MG63 (cell line): ENCODE measurements around the gene CNTNAP5. TPM values are rescaled to one million over a fixed set of nuclear protein-coding genes. Genes with fewer than 3 reads are reported as not detected.
"Not testable (repeated sequence)": the region's sequence is repeated elsewhere in the genome, so short reads cannot be mapped to it uniquely, and the experiment has no call there.

Experiments
- DNase-seq: peaks from one replicate; pipeline ENCODE4 v3.0.0-alpha.2; 2020
- H3K27me3 ChIP-seq: fragments of 250-450 bp; sonication (Bioruptor Pico); 2 replicates; pipeline ENCODE4 v1.5.1; 2020; ENCODE audit warnings: mild to moderate bottlenecking, moderate library complexity
- H3K36me3 ChIP-seq: fragments of 250-450 bp; sonication (Bioruptor Pico); 2 replicates; pipeline ENCODE4 v1.5.1; 2020; ENCODE audit warnings: mild to moderate bottlenecking, moderate library complexity
- H3K4me3 ChIP-seq: fragments of 250-450 bp; sonication (Bioruptor Pico); 2 replicates; pipeline ENCODE4 v1.5.1; 2020; ENCODE audit warnings: mild to moderate bottlenecking, moderate library complexity
- H3K9me3 ChIP-seq: fragments of 250-450 bp; sonication (Bioruptor Pico); 2 replicates; pipeline ENCODE4 v1.5.1; 2020; ENCODE audit warnings: mild to moderate bottlenecking, moderate library complexity
- total RNA-seq: library from RNA; depleted of rRNA; stranded (reverse); fragments of >200 nt; shearing (Covaris generic); gene quantifications from 2 replicates; pipeline ENCODE4 v1.2.3, GENCODE V29; 2014; ENCODE audit warnings: low replicate concordance

The CNTNAP5 gene
- total RNA-seq, 1 experiment from 2014 or later: not detected

DNA sequence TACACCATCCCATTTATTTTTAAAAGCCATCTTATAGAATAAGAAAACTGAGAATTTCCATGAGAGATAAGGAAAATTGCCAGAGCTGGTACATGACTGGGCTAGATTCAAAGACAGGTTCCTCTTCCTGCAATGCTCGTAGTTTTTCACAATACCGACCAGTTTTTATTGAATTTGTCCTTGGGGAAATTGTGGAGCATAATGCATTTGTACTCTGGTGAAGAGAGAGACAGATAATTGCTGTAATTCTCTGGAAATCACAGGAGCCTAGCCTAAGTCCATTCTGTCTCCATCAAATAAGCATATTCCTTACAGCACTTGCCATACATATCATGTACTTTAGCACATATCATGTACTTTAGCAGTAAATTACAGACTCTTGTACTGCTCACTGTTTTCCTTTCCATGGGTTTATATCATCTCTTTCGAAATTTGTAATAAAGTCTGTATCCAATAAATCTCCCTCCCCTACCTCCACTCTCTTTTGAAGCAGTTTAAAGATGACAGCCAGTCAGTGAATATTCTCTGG is 355.2 kb downstream of the CNTNAP5 start:
- H3K4me3 ChIP-seq: no peak overlapping the region
- no peak for DNase-seq
- no peaks in the 10 kb centered on the region for H3K27me3 ChIP-seq
- no peaks in the 10 kb centered on the region for H3K9me3 ChIP-seq
- H3K36me3 ChIP-seq: no peaks in the 10 kb centered on the region

- no peaks in the 10 kb centered on the region for H3K27me3 ChIP-seq
- no peak overlapping the region for H3K4me3 ChIP-seq
- no peaks in the 10 kb centered on the region for H3K9me3 ChIP-seq
- H3K36me3 ChIP-seq: no peaks in the 10 kb centered on the region
- DNase-seq: no peak
Measured at GRCh38 chr2:124382067-124382618, 357.1 kb downstream of the CNTNAP5 start.

DNA sequence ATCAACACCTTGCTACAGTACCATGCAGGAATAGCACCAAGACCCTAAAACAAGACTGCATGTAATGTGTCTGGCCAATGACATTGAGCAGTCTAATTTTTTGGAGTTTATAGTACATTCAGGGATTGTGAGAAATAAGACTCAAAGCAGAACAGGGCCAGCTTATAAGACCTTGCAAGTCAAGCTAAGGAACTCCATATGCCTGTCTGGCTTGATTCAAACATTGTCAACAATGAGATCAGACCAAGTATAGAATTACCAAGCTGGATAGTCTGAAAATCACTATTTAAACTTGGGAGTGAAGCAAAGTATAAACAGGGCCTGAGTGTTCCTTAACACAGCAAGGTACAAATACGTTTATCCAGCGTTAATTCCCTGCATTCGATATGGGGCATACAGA is 370.9 kb downstream of the CNTNAP5 start:
- H3K36me3 ChIP-seq: no peaks in the 10 kb centered on the region
- DNase-seq: no peak
- no peaks in the 10 kb centered on the region for H3K9me3 ChIP-seq
- no peaks in the 10 kb centered on the region for H3K27me3 ChIP-seq
- H3K4me3 ChIP-seq: no peak overlapping the region

GRCh38 chr2:124402274-124402673 is 377.2 kb downstream of the CNTNAP5 start:
- Histone ChIP-seq H3K27me3 (no peaks in the 10 kb centered on the region), H3K9me3 (no peaks in the 10 kb centered on the region), H3K36me3 (no peaks in the 10 kb centered on the region), H3K4me3 (no peak overlapping the region)
- DNase-seq: no peak

GRCh38 chr2:124407836-124408534 is 382.9 kb downstream of the CNTNAP5 start:
- H3K4me3 ChIP-seq, H3K9me3 ChIP-seq, H3K27me3 ChIP-seq, DNase-seq, H3K36me3 ChIP-seq: not testable (repeated sequence)

DNA sequence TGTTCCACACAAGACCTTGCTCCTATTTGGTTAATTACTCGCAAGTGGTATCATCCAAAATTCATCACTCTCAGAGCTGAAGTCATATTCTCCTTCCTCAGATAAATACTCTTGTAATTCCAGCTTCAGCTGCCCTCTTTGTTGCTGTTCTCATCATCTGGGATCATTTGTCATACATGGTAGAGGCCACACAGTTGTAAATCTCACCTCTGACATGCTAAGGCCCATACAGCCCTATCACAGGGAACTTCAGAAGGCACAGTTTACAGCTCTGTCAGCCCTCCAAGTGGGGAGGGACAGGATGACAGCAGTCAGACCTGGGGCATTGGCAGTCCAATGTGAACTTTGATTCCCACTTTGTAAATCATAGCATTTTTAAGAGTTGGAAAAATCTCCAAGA is 399.0 kb downstream of the CNTNAP5 start:
- Histone ChIP-seq H3K9me3 (no peaks in the 10 kb centered on the region), H3K36me3 (no peaks in the 10 kb centered on the region), H3K27me3 (no peaks in the 10 kb centered on the region; the same call in 1 of the 2 replicates), H3K4me3 (no peak overlapping the region)
- DNase-seq: no peak

GRCh38 chr2:124426122-124426521 is 401.0 kb downstream of the CNTNAP5 start:
- no peaks in the 10 kb centered on the region; the same call in 1 of the 2 replicates for H3K27me3 ChIP-seq

GRCh38 chr2:124426625-124427024 is 401.5 kb downstream of the CNTNAP5 start:
- Histone ChIP-seq H3K36me3 (no peaks in the 10 kb centered on the region), H3K9me3 (no peaks in the 10 kb centered on the region), H3K27me3 (no peaks in the 10 kb centered on the region; the same call in 1 of the 2 replicates), H3K4me3 (no peak overlapping the region)
- no peak for DNase-seq

More at GRCh38 chr2:124426122-124426521, 401.0 kb downstream of the CNTNAP5 start:
- no peaks in the 10 kb centered on the region for H3K36me3 ChIP-seq
- no peak overlapping the region for H3K4me3 ChIP-seq
- DNase-seq: no peak
- no peaks in the 10 kb centered on the region for H3K9me3 ChIP-seq

DNA sequence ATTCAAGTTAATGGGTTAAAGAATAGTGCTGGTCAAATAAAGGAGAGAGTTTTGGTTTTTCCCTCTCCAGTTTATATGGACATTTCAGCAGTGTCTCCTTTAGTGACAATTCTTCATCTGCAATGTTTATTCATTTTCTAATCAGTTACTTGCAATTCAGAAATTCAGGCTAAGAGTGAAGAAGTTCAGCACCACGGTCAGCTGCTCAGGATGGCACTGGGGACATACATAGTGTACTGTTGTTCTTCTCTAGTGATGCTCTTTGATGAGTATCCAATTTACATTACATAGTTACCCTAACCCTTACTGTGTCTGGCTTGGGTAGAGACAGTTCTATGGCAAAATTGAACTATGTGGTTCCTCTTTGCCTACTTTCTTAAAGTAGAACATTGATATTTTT is 412.7 kb downstream of the CNTNAP5 start:
- Histone ChIP-seq H3K27me3 (peaks cover 3% of the 10 kb centered on the region; the same call in 1 of the 2 replicates), H3K9me3 (no peaks in the 10 kb centered on the region), H3K36me3 (no peaks in the 10 kb centered on the region), H3K4me3 (no peak overlapping the region)
- DNase-seq: no peak

- no peak overlapping the region for H3K4me3 ChIP-seq
- DNase-seq: no peak
- H3K9me3 ChIP-seq: no peaks in the 10 kb centered on the region
- no peaks in the 10 kb centered on the region for H3K27me3 ChIP-seq
- no peaks in the 10 kb centered on the region for H3K36me3 ChIP-seq
Measured at GRCh38 chr2:124450481-124450880, 425.4 kb downstream of the CNTNAP5 start.

GRCh38 chr2:124476291-124476690 is 451.2 kb downstream of the CNTNAP5 start:
- Histone ChIP-seq H3K9me3 (no peaks in the 10 kb centered on the region), H3K27me3 (no peaks in the 10 kb centered on the region), H3K36me3 (no peaks in the 10 kb centered on the region), H3K4me3 (no peak overlapping the region)
- DNase-seq: no peak

GRCh38 chr2:124478761-124479160 is 453.7 kb downstream of the CNTNAP5 start:
- Histone ChIP-seq H3K9me3 (no peaks in the 10 kb centered on the region), H3K36me3 (no peaks in the 10 kb centered on the region), H3K27me3 (no peaks in the 10 kb centered on the region), H3K4me3 (no peak overlapping the region)
- DNase-seq: no peak

DNA sequence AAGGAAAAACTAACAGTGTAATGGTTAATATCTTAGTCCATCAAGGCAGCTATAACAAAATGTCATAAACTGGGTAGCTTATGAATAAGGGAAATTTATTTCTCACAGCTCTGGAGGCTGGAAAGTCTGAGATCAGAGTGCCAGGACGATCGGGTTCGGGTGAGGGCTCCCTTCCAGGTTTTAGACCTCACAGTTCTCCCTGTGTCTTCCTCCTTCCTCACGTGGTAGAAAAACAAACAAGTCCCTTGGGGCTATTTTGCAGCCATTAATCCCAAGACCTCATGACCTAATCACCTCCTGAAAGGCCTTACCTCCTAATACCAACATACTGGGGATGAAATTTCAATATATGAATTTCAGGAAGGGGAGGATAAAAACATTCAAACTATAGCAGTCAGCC is 455.9 kb downstream of the CNTNAP5 start:
- H3K36me3 ChIP-seq: no peaks in the 10 kb centered on the region
- H3K9me3 ChIP-seq: no peaks in the 10 kb centered on the region
- H3K4me3 ChIP-seq: no peak overlapping the region
- H3K27me3 ChIP-seq: no peaks in the 10 kb centered on the region
- DNase-seq: no peak

DNA sequence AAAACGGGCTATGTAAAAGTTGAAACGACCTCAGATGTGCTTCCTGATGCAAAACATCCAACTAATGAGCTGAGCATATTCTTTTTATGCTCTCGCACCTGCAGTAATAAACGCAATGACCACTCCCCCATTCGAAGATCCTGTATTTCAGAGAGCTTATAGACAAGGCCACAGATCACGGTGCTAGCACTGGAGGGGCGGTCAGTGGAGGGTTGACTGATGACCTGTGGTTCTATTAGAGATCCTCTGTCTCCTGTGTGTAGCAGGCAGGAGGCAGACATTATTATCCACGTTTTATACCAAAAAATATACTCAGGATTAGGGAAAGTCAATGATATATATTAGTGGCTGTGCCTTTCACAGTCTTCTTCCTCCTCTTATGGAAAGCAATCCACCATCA is 457.0 kb downstream of the CNTNAP5 start:
- no peaks in the 10 kb centered on the region for H3K36me3 ChIP-seq
- no peak overlapping the region for H3K4me3 ChIP-seq
- no peak for DNase-seq
- no peaks in the 10 kb centered on the region for H3K27me3 ChIP-seq
- no peaks in the 10 kb centered on the region for H3K9me3 ChIP-seq

GRCh38 chr2:124482551-124482950 is 457.5 kb downstream of the CNTNAP5 start:
- no peaks in the 10 kb centered on the region for H3K36me3 ChIP-seq

DNA sequence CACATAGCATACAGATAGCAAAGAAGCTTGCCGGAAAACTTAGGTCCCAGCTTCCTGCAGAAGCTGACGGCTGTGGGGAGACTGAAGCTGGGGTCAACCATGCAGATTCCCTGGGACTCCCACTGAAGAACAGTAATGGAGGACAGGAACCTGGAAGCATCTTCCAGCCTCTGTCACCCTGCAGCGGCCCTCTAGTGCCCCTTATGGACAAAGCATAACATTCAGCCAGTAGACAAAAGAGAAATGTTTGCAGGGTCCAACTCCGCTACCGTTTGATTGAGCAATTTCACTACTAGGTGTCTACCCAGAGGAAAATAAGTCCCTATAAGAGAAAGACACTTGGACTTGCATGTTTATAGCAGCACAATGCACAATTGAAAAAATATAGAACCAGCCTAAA is 460.6 kb downstream of the CNTNAP5 start:
- no peak overlapping the region for H3K4me3 ChIP-seq

More at GRCh38 chr2:124482551-124482950, 457.5 kb downstream of the CNTNAP5 start:
- no peak for DNase-seq
- H3K4me3 ChIP-seq: no peak overlapping the region
- H3K9me3 ChIP-seq: no peaks in the 10 kb centered on the region
- H3K27me3 ChIP-seq: no peaks in the 10 kb centered on the region

DNA sequence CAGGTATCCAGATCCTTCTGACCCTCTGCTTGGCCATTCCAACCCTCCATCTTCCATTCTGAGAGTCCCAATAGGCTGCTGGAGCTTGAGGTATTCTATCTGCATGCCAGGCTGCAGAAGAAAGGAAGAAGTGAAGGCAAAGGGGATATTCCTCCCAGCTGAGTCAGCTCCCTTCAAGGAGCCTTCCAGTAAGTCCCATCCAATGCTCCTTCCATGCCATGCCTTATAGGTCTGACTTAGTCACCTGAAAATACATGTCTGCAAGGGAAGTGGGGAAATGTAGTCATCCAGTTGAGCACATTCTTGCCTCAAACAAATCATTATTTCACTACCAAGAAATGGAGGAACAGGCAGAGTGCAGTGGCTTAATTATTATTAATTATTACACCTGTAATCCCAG is 464.6 kb downstream of the CNTNAP5 start:
- H3K27me3 ChIP-seq: no peaks in the 10 kb centered on the region
- H3K9me3 ChIP-seq: no peaks in the 10 kb centered on the region
- H3K36me3 ChIP-seq: no peaks in the 10 kb centered on the region
- no peak overlapping the region for H3K4me3 ChIP-seq
- DNase-seq: no peak

More for the DNA sequence above, 460.6 kb downstream of the CNTNAP5 start:
- Histone ChIP-seq H3K27me3 (no peaks in the 10 kb centered on the region), H3K9me3 (no peaks in the 10 kb centered on the region), H3K36me3 (no peaks in the 10 kb centered on the region)
- DNase-seq: no peak

- H3K36me3 ChIP-seq: no peaks in the 10 kb centered on the region
- no peak for DNase-seq
- no peaks in the 10 kb centered on the region for H3K27me3 ChIP-seq
- H3K9me3 ChIP-seq: no peaks in the 10 kb centered on the region
- H3K4me3 ChIP-seq: no peak overlapping the region
Measured at GRCh38 chr2:124501575-124502152, 476.6 kb downstream of the CNTNAP5 start.
